SHP77 (cell line): ENCODE measurements around the gene HOXA4.

Experiments used
- DNase-seq, 2 experiments: peaks; one replicate each; lab custom pipeline; 2025; lab: John Stamatoyannopoulos, UW

HOXA4 gene

DNA sequence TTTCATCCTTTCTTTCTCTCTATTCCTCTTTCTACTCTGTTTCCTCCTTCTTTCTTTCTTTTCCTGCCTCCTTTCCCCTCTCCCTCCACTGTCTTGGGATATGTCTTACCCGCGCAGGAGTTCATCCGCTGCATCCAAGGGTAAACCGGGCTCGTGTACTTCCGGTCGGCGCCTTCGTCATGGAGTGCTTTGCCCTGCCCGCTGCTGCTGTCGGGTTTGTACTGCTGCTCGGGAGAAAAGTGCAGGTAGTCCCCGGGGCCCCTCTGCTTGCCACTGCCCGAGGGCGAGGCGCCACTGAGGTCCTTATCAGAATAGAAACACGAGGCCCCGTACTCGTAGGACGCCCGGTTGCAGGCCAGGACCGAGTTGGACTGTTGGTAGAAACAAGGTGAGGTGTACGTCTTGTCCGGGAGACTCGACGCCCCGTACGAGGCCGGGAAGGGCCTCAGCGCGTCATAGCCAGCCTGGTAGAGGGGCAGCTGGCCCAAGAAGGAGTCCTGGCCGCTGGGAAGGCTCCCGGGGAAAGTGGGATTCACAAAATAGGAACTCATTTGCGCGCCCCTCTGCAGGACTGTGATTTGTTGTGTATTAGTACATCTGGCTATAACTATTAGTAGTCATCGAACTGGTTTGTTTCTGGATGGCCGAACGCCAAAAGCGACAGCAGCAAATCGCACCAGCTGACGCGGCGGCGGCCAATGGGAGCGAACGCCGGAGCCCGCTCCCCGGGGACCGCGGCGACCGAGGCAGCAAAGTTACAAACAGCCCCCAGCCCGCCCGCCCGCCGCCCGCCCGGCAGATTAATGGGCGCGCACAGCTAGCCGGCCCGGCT, 16.9 kb upstream of the HOXA4 start, which contains the start of gene HOXA6:
HOXA6 (minus strand) TSS at position 576 of the 832 bp plus-strand sequence; CDS start at position 551, 25 bp downstream.
- no peak for DNase-seq

DNA sequence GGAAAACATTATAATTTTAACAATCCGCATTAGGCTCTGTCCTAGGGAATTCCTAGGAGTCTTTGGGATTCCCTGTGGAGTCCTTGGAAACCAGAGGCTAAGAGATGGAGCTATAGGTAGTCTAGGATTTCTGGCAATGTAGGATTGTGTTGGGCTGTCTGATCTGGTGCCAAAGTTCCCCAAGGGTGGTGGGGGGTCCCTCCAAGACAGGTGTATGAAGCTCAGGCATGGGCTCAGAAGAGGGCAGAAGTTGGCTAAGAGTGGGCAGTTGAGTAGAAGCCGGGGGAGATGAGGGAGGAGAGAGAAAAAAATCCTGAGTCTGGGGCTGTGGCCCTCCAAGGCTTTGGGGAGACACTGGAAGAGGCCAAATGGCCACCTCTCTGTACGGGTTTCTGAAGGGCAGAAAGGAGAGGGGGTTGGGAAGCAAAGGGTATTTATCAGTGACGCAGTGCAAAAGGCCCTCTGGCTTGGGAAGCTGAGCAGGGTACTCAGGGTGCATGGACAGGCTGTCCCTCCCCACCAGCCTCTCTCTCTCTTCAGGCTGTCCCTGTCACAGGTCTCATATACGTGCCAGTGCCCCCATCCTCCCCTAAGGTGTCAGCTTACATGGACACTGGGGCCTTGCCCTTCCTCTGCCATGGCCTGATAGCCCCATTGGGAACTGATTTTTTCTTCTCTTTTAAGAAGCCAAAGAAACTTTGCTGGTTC, 16.1 kb upstream of the HOXA4 start:
- no peak for DNase-seq

DNA sequence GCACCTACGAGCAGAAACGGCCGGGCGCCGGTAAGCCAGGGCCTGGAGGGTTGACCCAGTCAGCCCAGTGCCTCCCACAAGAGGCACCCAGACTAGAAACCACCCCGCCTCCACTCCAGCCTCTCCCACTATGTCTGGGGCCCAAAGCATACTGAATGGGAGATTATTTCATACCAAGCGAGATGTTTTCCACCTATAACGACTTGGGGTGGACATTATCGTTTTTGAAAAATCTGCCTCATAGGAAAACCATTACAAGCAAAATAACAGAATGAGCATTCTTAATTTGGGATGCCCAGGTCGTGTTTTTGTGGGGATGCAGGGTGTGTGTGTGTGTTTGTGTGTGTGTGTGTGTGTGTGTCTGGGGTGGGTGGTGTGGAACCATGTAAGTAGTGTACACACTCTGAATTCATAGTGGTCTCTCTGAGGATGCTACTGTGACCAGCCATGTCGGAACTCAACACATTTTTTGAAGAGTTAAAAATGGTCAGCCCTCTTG, 15.4 kb upstream of the HOXA4 start:
- DNase-seq: no peak

DNA sequence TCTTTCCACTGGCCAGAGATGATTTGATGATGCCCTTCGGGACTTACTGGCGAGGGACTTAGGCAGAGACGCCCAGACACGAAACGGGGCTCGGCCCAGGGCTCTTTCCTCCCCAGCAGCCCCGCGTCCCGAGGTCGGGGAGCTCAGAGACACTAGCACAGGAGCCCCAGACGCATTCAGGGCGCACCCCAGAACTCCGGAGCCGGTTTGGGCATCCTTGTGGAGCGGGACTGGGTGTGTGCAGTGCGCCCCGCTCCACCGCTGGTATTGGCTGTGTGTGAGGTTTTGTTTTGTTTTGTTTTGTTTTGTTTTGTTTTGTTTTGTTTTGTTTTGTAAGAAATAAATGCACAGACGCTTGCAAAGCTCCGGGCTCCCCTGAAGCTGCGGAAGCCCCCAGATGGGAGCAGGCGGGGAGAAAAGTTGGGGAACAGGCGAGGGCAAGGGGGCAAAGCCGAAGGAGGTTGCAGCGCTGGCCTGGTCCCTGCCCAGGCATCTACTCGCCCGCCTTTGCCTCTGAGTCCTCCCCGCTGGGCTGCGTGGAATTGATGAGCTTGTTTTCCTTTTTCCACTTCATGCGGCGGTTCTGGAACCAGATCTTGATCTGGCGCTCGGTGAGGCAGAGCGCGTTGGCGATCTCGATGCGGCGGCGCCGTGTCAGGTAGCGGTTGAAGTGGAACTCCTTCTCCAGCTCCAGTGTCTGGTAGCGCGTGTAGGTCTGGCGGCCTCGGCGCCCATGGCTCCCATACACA, 14.8 kb upstream of the HOXA4 start:
- no peak for DNase-seq

DNA sequence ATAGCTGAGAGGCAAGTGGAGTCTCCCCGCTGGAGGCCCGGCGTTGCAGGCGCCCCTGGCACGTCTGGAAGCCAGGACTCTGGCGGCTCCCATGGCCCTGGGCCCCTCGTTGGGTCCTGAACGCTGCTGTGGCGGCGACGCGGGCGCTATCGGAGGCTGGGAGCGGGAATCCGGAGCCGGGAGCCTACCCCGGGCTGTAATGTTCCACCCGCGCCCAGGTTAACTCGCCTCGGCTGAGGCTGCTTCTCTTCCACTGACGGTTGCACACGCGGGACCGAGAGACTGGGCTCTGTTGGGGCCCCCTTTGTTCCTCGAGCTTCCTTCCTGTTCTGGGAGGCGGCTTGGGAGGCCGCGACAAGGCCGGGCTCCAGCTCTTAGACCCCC, 14.2 kb upstream of the HOXA4 start:
- no peak for DNase-seq

DNA sequence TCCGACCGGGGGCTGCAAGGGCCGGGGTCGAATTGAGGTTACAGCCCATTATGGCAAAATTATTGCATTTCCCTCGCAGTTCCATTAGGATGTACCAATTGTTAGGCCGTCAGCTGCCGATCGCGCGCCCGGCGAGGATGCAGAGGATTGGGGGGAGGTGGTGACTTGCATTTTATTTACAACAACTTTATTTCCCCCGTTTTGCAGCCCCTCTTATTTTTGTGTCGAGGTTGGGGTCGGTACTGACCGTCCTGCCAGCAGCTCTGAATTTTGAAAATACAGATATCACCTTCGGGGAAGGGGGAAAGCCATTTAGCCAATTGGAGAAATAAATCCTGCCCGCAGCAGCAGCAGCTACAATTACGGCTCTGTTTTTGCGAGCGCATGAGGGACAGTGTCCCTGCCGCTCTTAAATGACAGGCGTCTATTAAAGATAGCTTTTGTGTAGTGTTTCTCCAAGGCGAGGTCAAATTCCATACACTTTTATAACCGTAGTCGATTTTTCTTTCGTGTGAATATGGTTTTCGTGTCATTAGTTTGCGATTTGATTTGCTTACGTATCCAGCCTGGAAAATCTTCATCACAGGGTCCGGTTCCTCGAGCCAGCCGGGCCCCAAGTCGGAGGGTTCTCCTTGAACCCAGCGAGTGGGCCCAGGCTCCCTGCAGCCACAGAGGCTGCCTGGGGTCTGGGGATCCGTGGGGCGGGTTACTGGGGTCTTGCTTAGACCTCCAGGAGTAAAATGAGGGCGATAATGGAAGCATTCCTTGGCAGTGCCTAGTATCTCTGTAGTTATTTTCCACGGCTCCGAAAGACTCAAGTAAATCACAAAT, 13.6 kb upstream of the HOXA4 start:
- no peak for DNase-seq

DNA sequence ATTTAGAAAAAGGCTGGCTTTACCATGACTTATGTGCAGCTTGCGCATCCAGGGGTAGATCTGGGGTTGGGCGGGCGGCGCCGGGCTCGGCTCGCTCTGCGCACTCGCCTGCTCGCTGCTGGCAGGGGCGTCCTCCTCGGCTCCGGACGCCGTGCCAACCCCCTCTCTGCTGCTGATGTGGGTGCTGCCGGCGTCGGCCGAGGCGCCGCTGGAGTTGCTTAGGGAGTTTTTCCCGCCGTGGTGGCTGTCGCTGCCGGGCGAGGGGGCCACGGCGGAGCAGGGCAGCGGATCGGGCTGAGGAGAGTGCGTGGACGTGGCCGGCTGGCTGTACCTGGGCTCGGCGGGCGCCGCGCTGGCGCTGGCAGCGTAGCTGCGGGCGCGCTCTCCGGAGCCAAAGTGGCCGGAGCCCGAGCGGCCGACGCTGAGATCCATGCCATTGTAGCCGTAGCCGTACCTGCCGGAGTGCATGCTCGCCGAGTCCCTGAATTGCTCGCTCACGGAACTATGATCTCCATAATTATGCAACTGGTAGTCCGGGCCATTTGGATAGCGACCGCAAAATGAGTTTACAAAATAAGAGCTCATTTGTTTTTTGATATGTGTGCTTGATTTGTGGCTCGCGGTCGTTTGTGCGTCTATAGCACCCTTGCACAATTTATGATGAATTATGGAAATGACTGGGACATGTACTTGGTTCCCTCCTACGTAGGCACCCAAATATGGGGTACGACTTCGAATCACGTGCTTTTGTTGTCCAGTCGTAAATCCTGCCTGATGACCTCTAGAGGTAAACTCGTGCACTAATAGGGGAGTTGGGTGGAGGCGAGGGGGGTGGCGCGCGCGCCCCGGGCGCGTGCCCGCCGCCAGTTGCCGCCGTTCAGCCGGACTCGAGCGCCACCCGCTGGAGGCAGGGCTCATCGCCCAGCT, 12.7 kb upstream of the HOXA4 start, which contains the start of gene HOXA5:
HOXA5 (minus strand) TSS at position 659 of the 927 bp plus-strand sequence; CDS start at position 585, 74 bp downstream.
- no peak for DNase-seq

DNA sequence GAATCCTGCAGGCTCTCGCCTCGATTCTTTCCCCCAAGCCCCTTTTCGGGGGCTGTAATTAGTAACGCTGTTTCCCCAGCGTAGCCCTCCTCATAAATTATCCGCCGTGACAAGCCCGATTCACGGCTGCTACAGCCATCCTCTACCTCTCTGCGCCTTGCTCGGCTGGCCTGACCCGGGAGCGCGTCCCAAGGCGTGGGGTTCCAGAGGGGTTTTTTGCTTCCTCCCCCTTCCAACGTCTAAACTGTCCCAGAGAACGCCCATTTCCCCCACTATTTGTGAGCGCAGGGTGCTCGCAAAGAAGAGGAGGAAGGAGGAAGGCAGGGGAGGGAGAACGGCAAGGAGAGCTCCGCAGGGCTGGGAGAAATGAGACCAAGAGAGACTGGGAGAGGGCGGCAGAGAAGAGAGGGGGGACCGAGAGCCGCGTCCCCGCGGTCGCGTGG, 12.0 kb upstream of the HOXA4 start:
- DNase-seq: no peak

DNA sequence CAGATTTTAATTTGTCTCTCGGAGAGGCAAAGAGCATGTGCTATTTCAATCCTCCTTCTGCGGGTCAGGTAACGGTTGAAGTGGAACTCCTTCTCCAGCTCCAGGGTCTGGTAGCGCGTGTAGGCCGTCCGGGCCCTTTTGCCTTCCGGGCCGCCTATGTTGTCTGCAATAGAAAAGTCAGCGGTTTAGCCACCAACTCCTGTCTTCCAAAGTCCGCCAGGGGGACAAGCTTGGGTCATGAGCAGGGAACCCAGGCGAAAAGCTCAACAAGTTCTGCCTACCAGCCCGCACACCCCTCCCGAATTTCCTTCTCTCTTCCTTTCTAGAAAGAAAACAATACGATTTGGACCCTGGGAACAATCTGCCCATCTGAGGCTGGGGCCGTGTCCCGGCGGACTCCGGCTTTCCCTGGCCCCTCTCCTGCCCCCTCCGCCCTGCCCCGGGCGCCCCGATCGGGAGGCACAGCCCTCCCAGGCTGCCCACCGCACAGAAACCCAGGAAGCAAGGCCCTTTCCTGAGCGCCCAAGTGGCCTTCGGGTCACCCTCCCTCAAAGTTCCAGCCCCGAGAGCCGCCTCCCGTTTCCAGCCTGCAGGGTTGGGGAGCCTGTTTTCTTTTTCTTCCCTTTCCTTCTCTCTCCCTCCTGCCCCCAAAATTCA, 11.5 kb upstream of the HOXA4 start:
- DNase-seq: no peak

DNA sequence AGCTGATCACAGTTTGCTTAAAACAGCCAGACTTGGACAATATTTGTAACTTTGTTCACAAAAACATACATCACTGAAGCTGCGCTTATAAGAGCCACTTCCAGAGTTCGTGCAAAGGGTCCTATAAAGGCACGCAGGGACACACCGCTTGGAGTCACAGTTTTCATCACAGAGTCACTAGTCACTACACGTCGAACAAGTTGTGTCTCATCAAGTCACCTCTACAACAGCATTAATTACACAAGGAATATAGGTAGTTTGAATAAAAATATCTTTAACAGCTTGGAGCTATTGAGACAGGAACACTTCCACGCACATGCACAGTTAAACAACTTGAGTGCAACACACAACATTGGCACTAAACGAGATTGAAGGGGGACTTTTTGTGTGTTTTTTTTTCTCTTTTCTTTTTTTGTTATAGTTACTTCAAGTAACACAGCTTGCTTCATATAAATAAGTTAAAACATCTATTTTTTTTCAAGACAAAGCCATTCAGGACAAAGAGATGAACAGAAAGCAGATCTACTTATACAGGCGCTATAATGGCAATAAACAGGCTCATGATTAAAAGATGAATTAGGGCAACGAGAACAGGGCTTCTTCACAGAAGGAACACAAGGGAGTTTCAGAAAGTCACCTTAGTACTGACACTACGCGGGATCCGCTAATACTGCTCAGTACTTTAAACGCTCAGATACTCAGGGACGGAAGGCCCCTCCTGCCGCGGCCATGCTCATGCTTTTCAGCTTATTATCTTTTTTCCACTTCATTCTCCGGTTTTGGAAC, 10.8 kb upstream of the HOXA4 start:
- no peak for DNase-seq

DNA sequence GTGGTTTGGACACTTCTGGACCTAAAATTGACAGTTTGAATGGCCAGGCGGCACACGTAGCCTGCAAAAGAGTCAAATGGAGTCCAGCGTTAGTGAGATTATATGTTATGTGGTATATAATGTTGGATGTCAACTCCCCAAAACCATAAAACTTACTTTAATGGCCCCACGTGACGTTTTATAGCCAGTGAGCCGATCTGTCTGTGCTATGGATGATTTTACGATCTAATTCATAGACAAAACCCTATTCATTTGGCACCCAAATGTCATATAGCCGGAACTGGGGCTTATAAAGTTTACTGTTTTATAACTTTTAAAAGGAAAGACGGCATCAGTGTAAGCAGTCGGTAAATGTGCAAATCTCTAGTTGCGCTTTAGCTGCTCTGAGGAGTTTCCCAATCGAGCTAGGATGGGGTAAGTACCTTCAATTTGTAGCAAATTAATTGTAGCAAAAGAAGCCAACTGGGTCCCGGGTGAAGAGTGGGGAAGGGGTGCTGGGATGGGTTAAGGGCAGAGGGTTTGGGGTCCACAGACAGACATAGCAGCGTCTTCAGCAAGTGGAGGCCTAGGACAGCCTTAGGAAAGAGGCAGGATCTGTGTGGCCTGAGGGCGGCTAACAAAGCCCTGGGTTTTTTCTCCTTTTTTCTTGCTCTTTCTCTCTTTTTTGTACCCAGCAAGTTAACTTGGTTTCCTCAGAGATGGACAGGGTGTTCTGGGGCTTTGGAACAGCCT, 9.7 kb upstream of the HOXA4 start:
- DNase-seq: no peak

DNA sequence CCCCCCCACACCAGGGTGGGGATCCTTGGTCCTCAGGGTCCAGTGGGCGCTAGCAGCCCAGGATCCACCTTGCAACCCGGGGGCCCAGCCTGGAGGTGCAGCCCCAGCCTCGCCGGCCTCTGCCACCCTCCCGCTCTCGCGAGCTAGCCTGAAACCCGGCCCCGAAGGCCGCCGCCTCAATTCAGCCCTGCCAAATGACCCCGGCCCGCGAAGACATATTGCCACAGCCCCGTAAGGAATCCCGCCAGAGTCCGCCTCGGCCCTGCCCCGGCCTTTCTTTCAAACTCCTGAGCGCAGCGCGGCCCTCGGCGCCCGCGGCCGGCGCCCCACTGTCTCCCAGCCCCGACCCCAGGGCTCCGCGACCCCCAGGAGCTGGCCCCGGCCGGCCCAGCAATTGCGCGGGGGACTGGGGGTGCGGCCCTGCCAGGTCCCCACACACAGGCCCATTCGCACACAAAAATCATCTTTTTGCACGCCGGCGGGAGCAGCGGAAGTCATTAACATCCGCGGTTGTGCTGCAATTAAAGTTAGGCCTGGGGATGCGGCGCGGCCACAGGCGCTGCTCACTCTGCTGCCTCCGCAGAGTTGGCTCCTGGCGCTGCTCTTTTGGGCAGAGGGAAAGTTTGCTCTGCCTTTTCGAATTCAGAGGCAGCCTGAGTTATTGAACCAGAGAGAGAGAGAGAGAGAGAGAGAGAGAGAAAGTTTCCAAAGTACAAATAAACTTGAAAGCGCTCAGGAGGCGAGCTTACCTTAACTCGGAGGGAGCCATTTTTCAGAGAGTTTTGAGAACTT, 9.0 kb upstream of the HOXA4 start:
- no peak for DNase-seq

DNA sequence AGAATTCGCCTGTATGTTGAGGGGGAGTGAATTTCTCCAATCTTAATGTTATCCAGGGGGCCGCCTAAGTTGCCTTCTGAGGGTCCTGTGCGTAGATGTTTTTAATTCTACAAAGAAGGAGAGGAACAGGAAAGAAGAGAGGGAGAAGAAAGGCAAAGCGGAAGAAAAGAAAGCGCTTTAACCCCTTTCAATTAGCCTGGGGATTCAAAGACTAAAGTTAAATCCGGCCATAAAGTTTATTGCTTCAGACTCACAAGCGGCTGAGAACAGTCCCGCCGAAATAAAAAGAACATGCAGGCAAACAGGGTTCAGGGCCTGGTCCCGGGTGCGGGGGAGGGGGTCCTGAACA, 8.4 kb upstream of the HOXA4 start:
- DNase-seq: no peak

DNA sequence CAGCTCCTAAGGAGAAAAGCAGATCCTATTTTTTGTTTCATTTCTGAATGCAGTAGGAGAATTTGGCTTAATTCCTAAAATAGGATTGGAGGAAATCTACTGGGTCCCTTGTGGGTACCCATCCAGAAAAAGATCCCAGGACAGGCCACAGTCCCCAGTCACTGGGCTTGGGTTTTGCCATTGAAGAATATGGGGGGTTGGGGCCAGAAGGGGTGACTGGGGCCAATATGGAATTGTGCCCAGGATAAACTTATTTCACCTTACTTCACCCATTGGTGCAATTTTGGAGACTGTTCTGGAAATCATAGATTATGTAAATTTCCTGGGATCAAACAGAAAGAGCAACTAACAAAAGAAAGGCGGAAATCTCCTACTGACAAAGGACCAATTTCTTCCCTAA, 7.9 kb upstream of the HOXA4 start:
- DNase-seq: no peak

DNA sequence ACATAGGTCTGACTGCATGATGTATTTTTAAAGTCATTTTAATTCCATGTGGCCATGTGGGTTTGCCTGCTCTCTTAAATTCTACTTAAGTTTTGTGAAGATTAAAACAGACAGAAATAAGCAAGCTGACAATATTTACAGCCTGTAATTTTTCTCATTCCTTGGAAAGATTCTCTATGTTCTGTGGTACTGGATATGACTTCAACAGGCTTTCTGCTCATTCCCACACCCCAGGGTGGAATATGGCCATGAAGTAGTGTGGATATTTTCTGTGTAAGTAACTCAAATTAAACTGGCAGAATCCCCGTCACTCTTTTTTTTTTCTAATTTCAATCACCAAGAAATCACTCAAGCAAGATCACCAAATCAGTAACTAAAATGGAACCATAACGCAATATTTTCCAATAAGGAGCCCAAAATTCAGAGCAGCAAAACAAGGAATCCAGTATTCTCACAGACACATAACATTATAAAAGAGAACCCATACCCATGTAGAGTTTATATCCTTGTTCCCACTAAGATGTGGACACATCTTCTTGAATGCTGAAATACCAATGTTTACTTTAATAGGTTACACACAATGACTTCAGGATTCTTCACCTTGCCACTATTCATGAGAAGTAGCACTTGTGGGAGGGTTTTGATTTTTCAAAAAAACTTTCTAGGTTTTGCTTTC, 7.2 kb upstream of the HOXA4 start:
- DNase-seq: no peak

DNA sequence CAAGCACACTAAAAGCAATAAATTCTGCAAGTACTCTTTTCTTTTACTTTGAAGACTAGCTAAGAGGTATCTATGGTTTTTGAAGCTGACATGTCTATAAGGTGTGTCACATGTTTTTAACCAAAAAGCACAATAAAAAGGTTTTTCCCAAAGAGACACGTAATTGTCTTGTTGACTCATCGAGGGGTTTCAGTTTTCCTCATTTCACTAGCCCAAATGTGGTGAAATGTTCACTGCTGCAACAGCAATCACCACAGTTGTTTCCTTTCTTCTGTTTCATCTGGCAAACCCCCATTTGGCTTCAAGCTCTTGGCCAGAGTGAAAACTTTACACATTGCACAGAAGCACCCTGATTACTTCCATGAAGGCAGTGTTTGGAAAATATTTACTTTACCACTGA, 3.8 kb upstream of the HOXA4 start:
- DNase-seq: no peak
